GM21423 (cell line): ENCODE results near the gene RPL7A.
"Not testable (repeated sequence)": the region's sequence is repeated elsewhere in the genome, so short reads cannot be mapped to it uniquely, and the experiment has no call there.

ENCODE experiments used
- ATAC-seq: cut with Tn5 transposase; IDR thresholded peaks from one replicate; pipeline ENCODE4 v1.9.1; 2021; ENCODE audit warnings: mild to moderate bottlenecking, moderate library complexity; ENCODE audit not compliant: unreplicated experiment

RPL7A gene

GRCh38 chr9:133347985-133348717 is at the start of gene RPL7A, which contains the start of gene MED22:
RPL7A (plus strand) TSS chr9:133348218; CDS start chr9:133348244, 26 bp downstream.
MED22 (minus strand) TSS chr9:133348131; CDS start chr9:133346662, 1,469 bp downstream.
- peak; percentile 73 for ATAC-seq

- not testable (repeated sequence) for ATAC-seq
These were observed 48.0 kb upstream of the RPL7A start for GRCh38 chr9:133299996-133300395.

GRCh38 chr9:133301253-133302230 is 46.5 kb upstream of the RPL7A start:
- ATAC-seq, result no peak

- ATAC-seq, result no peak
These were observed 44.5 kb upstream of the RPL7A start for GRCh38 chr9:133303266-133304157.

- no peak for ATAC-seq
These were observed 43.9 kb upstream of the RPL7A start for GRCh38 chr9:133304158-133304470.

- ATAC-seq, result no peak
These were observed 43.3 kb upstream of the RPL7A start for GRCh38 chr9:133304477-133305377.

- no peak for ATAC-seq
These were observed 42.3 kb upstream of the RPL7A start for GRCh38 chr9:133305731-133306130.

GRCh38 chr9:133306242-133307204 is 41.5 kb upstream of the RPL7A start:
- no peak for ATAC-seq

GRCh38 chr9:133307301-133307700 is 40.7 kb upstream of the RPL7A start:
- ATAC-seq, result no peak

- ATAC-seq, result no peak
These were observed 38.4 kb upstream of the RPL7A start for GRCh38 chr9:133309608-133310007.

GRCh38 chr9:133315997-133316396 is 32.0 kb upstream of the RPL7A start:
- ATAC-seq, result no peak

GRCh38 chr9:133317551-133317950 is 30.5 kb upstream of the RPL7A start:
- not testable (repeated sequence) for ATAC-seq

GRCh38 chr9:133320421-133320881 is 27.6 kb upstream of the RPL7A start:
- ATAC-seq, result no peak

- no peak for ATAC-seq
These were observed 26.5 kb upstream of the RPL7A start for GRCh38 chr9:133321411-133321935.

GRCh38 chr9:133322701-133323100 is 25.3 kb upstream of the RPL7A start:
- ATAC-seq, result no peak

- ATAC-seq, result no peak
These were observed 24.8 kb upstream of the RPL7A start for GRCh38 chr9:133323211-133323610.

GRCh38 chr9:133323991-133324703 is 23.9 kb upstream of the RPL7A start:
- no peak for ATAC-seq

- ATAC-seq, result not testable (repeated sequence)
These were observed 21.0 kb upstream of the RPL7A start for GRCh38 chr9:133327021-133327420.
